Measurements from ENCODE around the gene ETFDH. TPM values are rescaled to one million over a fixed set of nuclear protein-coding genes. Genes with fewer than 3 reads are reported as not detected.

Gene ETFDH
- total and polyA plus RNA-seq, 9 of the 15 experiments (the other 6 are each of a cell fraction or from before 2014, with no cell fraction given): 14.6 to 33.6 (median 25.9) TPM

DNA sequence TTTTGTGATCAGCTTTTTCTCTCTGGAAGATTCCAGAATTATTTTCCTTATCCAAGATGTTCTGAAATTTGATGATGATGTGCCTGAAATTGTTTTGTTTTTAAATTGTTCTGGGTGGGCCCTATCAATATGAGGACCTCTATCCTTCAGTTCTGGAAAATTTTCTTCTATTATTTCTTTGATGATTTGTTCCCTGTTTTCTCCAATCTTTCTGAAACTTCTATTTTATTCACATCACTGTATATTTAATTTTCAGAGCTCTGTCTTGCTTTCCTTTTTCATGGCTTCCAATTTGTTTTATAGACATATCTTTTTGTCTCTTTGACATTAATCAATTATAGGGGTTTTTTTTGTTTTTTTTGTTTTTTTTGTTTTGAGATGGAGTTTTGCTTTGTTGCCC, 84.5 kb downstream of the ETFDH start:
- intact Hi-C loops (cut with micrococcal nuclease): no loop called here
- POLR2A ChIA-PET: no interaction called here
- H3K27me3 ChIP-seq (ENCODE audit: control insufficient read depth in 2 of 2, insufficient read depth in 2 of 2, low read length in 2 of 2): no peaks in the 10 kb centered on the region
- TF ChIP-seq NCOA1 (IDR thresholded peaks at IDR 0.05; ENCODE audit: low read depth) (no peak), FIP1L1 (IDR thresholded peaks at IDR 0.05; ENCODE audit: low read depth, low read length, poor library complexity, severe bottlenecking) (no peak), RBM39 (optimal IDR thresholded peaks at IDR 0.05; ENCODE audit: low read depth, low read length) (no peak), MCM3 (IDR thresholded peaks at IDR 0.05) (no peak), GABPA (tag; conservative IDR thresholded peaks at IDR 0.05; ENCODE audit: low read depth) (no peak), ZNF583 (CRISPR knock-in tag; IDR thresholded peaks at IDR 0.05) (peak; percentile 96)
- TF ChIP-seq, protein P1, sequence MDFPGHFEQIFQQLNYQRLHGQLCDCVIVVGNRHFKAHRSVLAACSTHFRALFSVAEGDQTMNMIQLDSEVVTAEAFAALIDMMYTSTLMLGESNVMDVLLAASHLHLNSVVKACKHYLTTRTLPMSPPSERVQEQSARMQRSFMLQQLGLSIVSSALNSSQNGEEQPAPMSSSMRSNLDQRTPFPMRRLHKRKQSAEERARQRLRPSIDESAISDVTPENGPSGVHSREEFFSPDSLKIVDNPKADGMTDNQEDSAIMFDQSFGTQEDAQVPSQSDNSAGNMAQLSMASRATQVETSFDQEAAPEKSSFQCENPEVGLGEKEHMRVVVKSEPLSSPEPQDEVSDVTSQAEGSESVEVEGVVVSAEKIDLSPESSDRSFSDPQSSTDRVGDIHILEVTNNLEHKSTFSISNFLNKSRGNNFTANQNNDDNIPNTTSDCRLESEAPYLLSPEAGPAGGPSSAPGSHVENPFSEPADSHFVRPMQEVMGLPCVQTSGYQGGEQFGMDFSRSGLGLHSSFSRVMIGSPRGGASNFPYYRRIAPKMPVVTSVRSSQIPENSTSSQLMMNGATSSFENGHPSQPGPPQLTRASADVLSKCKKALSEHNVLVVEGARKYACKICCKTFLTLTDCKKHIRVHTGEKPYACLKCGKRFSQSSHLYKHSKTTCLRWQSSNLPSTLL (IDR thresholded peaks at IDR 0.05): no peak
- TF ChIP-seq, protein P2, sequence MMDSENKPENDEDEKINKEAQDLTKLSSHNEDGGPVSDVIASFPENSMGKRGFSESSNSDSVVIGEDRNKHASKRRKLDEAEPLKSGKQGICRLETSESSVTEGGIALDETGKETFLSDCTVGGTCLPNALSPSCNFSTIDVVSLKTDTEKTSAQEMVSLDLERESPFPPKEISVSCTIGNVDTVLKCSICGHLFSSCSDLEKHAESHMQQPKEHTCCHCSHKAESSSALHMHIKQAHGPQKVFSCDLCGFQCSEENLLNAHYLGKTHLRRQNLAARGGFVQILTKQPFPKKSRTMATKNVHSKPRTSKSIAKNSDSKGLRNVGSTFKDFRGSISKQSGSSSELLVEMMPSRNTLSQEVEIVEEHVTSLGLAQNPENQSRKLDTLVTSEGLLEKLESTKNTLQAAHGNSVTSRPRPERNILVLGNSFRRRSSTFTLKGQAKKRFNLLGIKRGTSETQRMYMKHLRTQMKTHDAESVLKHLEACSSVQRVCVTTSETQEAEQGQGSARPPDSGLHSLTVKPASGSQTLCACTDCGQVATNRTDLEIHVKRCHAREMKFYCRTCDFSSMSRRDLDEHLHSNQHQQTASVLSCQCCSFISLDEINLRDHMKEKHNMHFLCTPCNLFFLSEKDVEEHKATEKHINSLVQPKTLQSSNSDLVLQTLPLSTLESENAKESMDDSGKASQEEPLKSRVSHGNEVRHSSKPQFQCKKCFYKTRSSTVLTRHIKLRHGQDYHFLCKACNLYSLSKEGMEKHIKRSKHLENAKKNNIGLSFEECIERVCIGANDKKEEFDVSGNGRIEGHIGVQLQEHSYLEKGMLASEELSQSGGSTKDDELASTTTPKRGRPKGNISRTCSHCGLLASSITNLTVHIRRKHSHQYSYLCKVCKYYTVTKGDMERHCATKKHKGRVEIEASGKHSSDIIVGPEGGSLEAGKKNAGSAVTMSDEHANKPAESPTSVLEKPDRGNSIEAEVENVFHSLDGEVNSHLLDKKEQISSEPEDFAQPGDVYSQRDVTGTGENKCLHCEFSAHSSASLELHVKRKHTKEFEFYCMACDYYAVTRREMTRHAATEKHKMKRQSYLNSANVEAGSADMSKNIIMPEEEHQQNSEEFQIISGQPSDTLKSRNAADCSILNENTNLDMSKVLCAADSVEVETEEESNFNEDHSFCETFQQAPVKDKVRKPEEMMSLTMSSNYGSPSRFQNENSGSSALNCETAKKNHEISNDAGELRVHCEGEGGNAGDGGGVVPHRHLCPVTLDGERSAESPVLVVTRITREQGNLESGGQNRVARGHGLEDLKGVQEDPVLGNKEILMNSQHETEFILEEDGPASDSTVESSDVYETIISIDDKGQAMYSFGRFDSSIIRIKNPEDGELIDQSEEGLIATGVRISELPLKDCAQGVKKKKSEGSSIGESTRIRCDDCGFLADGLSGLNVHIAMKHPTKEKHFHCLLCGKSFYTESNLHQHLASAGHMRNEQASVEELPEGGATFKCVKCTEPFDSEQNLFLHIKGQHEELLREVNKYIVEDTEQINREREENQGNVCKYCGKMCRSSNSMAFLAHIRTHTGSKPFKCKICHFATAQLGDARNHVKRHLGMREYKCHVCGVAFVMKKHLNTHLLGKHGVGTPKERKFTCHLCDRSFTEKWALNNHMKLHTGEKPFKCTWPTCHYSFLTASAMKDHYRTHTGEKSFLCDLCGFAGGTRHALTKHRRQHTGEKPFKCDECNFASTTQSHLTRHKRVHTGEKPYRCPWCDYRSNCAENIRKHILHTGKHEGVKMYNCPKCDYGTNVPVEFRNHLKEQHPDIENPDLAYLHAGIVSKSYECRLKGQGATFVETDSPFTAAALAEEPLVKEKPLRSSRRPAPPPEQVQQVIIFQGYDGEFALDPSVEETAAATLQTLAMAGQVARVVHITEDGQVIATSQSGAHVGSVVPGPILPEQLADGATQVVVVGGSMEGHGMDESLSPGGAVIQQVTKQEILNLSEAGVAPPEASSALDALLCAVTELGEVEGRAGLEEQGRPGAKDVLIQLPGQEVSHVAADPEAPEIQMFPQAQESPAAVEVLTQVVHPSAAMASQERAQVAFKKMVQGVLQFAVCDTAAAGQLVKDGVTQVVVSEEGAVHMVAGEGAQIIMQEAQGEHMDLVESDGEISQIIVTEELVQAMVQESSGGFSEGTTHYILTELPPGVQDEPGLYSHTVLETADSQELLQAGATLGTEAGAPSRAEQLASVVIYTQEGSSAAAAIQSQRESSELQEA (IDR thresholded peaks at IDR 0.05; ENCODE audit: low read depth): no peak
- in situ Hi-C loops (cut with MboI): no loop called here
- no peak overlapping the region for H2AFZ ChIP-seq (ENCODE audit: low read depth, low read length)
- no peak for FAIRE-seq
- BruUV-seq (replicated peaks): no TSS peak
- no peak overlapping the region for H3K9ac ChIP-seq (ENCODE audit: insufficient read depth in 1 of 2, low read depth in 2 of 2, low read length in 2 of 2)
- H3K9me3 ChIP-seq (replicated peaks; ENCODE audit: control insufficient read depth, insufficient read depth, low read depth, low read length): no peaks in the 10 kb centered on the region
- no peak overlapping the region for H3K27ac ChIP-seq (ENCODE audit: extremely low read depth, low read depth, low read length)
- ATAC-seq: no peak
- H3K4me1 ChIP-seq (replicated peaks in 1 of 2; ENCODE audit: control insufficient read depth in 2 of 2, insufficient read depth in 2 of 2, low read length in 2 of 2): peaks cover 0 to 4% of the 10 kb centered on the region in 2 experiments; a peak in 1 of 5 replicates
- H4K20me1 ChIP-seq (replicated peaks; ENCODE audit: control insufficient read depth, insufficient read depth, low read length): no peaks in the 10 kb centered on the region
- H3K79me2 ChIP-seq (ENCODE audit: control insufficient read depth, insufficient read depth, low read length): no peaks in the 10 kb centered on the region
- H3K4me3 ChIP-seq: no peak overlapping the region
- H3K9me1 ChIP-seq (ENCODE audit: control insufficient read depth, insufficient read depth, low read length): no peaks in the 10 kb centered on the region
- DNase-seq (ENCODE audit: extremely low read depth in 1 of 4, low spot score in 3 of 4): no peak
- no peaks in the 10 kb centered on the region for H3K36me3 ChIP-seq (ENCODE audit: control insufficient read depth, insufficient read depth, low read length)
- H3K4me2 ChIP-seq (ENCODE audit: insufficient read depth, low read length): no peak overlapping the region
- CTCF ChIA-PET (ENCODE audit: low intra/inter-chr PET ratio): no interaction called here

All from K562 (cell line).